ENCODE measurements around the gene SKI.

SKI gene

DNA sequence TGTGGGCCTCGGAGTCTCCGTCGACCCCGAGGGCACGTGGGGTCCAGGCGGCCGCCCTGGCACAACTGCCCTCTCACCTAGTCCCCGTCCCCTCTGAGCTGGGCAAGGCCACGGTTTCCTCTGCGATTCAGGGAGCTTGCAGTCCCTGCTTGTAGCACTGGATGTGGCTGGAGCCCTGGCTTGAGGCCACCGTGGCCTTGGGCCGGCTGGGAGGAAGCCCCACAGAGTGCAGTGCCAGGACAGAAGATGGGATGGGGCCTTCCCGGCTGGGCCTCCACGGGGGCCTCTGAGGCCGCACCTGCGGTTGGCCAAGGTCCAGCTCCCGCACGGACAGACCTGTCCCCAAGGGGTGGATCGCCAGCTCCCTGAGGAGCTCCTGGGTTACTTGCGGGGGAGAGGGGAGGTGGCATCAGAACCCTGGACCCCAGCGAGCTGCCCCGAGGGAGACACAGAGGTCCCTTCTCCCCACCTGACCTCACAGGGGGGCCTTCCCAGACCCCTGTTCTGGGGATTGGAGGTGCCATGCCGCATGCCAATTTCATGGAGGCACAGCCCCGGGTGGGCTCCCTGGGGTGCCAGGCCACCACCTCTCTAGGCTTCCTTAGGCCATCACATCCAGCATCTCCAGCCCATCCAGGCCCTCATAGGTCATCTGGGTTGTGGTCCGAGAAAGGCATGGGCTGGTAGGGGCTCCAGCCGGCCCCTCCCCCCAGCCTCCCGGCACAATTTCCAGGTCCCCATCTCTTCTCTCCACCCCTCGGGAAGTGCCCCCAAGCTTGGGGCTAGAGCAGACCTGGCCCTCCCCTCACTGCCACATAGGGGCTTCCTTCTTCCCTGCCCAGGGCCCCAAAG is 82.4 kb downstream of the SKI start:
- DNase-seq (ENCODE audit: low read depth): no peak

DNA sequence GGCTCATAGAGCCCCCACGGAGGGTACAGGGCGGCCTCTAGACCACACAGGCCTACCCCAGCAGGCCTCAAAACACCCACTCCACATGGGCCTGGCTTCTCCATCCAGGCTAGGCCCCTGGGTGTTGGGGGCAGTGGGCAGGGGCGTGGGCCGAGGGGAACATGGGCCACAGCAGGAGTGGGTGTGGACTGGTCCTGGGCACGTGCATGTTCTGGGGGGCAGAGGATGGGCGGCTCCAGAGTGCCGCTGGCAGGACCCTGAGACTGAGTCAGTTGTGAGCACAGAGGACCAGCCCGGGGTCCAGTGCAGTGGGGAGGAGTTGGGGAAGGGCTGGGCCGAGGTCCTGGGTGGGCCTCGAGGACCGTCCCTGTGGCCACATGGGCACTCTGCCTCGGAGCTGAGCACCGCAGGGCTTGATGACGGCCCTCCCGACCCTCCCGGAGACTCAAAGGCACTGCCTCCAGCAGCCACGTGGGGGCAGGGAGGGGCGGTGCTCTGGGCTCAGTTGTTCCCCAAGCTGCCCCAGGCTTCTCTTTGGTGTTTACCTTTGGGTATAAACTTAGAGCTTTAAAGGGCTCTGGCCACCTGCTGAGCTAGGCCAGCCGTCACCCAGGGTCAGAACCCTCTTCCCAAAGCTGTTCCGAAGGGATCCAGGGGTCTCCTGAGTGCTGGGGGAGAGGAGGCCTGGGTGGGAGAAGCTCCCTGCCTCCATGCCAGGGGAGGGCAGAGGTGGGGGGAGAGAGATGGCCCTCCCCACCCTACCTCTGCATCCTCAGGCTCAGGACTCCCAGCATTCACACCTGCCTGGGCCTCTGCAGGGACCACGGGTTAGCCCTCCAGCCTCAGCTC is 83.3 kb downstream of the SKI start:
- DNase-seq (ENCODE audit: low read depth): no peak

DNA sequence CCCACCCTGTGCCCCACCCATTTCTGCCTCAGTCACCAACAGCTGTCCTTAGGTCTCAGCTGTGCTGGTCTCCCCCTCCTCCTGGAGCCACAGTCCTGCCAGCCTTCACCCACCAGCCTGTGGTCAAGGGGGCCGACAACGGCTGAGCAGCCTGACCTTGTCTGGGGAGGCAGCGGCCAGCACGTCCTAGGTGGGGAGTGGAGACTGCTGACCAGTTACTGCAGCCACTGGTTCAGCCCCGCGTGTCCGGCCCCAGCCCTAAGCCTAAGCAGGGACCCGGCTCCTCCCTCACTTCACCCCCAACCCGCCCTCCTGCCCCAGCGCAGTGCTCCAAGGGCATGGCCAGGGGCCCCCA is 84.0 kb downstream of the SKI start:
- no peak for DNase-seq (ENCODE audit: low read depth)

DNA sequence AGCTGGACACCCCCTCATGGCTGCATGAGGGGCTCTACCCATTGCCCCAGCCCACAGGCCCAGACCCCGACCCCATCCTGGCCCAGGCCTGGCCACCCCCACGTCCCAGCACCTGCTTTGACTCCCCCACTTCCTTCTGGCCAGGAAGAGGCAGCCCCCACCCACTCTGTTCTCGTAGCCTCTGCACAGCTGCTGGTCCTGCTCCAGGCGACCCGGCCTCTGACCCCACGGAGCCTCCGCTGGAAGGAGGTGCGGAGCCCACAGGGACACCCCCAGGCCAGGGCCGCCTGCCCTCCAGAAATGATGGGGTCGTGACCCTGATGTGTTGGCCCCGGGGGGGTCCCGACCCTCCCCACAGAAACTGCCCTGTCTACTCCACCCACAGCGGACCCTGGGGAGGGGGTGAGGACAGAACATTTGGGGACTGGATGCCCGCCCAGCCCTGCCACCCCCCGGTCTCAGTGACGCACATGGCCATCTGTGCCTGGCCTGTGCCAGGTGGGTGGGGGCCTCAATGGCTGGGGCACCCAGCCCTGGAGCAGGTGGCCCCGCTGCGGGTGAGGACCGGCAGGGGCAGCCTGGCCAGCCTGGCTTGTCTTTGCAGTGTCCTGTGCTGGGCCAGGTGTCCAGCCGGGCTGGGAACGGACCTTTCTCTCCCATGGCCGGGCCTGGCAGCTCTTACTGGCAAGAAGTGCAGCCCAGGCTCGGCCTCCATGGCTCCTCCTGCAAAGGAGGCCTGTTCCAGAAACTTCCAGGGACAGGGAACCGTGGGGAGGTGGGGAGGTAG is 84.6 kb downstream of the SKI start:
- DNase-seq (ENCODE audit: low read depth): no peak

DNA sequence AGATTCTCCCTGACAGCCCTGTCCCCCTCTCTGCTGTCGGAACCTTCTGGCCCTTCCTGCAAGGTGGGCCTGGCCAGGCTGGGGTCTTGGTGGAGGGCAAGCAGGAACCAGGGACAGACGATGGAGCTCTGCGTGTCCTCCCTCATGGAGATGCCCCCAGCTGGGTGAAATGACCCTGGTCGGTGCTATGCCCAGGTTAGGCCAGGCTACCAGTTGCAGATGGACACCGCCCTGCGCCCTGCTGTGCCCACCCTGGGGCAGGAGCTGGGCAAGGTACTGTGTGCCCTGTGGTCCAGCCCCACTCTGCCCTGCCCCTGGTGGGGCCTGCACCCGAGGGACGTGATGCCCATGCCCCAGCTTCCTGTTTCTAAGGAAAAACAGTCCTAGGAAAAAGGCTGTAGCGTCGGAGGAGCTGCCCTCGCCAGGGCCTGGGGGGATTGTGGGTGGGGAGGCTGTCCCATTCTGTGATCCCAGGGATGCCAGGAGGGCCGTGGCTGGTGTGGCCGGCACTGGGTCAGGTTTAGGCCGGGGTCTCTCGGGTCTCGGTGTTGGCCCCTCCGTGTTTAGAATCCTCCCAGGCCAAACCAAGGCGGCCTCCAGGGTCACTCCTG is 85.6 kb downstream of the SKI start:
- DNase-seq (ENCODE audit: low read depth): no peak

DNA sequence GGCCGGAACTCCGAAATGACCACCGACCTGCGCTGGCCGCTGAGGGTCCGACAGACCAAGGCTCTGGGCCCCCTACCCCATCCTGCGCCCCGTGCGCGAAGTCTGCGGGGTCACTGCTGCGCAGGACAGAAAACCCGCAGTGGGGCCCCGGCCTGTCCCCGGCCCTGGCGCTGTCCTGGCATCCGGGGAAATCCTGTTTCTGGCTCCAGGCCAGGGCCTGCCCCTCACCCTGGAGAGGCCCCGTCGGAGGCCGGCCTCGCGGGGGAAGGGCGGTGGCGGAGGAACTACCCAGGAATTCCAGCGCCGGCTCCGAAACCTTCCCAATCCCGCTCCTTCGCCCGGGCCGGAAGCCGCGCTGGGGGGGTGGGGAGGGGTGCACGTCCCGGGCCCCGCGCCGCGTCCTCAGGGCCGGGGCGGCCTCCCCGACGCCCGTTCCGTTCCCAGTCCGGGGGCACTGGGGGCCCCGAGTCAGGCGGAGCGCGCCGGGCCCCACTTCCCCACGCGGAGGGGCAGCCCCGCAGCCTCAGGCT is 86.2 kb downstream of the SKI start:
- no peak for DNase-seq (ENCODE audit: low read depth)

DNA sequence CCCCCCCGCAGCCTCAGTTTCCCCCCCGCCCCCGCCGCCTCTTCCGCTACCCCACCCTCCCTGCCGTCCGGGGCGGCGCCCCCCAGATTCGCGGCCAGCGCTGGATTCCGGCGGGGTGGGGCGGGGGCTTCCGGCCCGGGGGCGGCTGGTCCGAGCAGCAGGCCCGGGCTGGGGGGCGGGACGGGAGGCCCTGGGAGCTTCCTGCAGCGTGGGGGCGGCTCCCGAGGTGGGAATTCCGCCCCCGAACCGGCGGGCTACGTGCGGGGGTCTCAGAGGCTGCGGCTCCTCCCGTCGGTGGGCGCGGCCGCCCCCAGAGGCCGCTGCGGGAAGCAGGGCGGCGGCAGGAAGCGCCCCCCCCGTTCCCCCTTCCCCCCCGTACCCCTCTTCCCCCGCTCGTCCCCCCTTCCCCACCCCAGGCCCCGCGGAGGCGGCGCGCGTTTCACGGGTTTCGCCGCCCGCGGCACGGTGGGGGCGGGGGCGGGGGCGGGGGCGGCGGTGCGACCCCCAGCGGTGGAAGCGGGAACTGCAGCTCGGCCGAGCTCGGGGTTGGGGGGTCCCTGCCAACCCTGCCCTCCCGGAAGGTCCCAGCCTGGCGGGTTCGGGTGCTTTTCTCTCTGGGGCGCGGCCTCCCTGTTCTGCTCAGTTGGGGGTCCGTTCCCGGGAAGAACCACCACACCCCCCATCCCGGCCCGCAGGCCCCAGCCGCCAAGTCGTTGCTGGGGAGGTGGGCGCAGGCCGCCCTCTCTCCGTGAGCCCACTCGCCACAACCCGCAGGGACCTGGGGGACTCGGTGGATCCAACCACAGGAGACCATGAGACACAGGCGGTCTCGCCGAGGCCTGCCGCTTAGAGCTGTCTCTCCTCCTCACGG is 86.9 kb downstream of the SKI start:
- no peak for DNase-seq (ENCODE audit: low read depth)

DNA sequence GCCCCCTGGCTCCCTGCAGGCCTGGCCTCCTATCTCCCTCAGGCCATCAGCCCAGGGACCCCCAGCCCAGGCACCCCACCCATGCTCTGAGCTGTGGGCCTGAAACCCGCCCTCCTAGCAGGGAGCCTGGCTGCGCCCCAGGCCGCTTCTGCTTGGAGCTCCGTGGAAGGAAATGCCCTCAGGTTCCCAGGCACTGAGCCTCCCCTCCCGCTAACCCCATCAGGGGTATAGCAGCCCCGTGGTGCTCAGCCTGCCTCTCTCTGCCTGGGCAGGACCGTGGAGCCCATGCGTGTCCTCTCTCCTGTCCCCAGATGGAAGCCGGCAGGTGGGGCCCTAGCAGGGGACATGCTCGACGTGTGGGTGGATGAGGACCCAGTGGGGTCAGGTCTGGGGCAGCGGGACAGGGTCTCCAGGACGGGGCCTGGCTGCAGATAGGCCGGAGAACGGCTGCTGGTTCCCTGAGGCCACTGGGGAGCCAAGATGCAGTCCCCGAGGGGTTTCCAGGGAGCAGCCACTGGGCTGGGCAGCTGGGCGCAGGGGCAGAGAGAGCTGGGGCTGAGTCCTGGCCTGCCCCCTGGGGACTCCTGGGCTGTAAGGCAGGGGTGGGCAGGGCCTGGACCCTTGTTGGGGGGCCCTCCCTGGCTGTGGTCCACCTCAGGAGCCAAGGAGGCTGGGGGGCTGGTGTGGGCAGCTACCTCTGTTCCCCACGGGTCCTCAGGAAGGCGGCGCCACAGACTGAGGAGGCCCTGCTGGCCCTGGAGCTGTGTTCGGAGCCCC is 87.7 kb downstream of the SKI start:
- DNase-seq (ENCODE audit: low read depth): no peak

DNA sequence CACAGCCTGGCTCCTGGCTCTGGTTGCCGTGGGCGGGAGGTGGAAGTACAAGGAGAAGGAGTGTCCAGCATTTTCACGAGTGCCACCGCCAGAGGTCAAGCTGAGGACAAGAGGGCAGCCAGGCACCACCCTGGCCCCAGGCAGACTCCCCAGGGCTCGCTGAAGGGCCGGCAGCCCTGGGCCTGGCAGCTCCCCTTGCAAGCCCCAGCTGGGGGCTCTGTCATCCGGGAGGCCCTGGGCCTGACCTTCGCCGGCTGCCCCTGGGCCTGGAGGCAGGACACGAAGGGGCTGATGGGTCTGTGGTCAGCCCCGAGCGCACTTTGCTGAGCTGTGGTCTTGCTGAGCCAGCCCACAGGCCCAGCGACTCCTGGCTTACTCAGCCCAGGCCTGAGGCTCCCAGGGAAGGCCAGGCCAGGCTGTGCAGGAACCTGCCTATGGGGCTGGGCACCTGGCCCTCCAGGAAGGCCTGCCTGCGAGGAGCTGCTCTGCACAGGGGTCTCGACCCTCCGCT is 88.4 kb downstream of the SKI start:
- no peak for DNase-seq (ENCODE audit: low read depth)

DNA sequence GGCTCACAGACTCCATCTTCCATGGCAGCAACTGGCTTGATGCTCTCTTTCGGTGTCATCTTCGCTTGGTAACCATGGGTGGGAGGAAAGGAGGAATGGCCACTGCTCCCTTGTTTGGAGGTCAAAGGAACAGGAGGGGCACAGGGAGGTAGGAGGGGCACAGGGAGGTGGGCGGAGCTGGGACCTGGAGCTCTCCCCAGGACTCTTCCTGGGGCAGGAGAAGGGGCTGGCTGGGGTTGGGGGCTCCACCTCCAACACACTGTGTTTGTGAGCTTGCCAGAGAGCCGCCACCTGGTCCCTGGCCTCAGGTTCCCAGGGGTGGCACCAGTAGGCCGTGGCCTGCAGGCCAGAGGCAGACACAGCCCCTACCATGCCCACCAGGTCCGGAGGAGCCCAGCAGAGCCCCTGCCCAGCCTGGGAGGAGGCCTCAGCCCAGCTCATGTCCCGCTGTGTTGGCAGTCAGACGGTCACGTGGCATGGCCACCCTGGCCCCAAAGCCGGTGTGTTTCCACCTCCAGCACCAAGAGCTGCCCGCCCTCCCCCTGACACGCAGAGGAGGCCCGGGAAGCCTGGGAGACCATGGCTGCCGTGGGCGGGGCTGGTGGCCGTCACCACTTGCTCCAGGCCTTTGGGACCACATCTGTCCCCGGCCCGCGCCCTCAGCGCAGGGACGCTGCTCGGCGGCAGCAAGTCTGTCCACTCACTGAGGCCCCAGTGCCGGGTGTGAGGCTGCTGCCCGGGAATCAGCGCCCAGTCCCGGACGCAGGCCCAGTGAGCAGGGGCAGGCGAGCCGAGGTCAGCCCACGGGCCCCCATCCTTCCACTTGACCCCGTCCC is 89.3 kb downstream of the SKI start:
- DNase-seq (ENCODE audit: low read depth): no peak

DNA sequence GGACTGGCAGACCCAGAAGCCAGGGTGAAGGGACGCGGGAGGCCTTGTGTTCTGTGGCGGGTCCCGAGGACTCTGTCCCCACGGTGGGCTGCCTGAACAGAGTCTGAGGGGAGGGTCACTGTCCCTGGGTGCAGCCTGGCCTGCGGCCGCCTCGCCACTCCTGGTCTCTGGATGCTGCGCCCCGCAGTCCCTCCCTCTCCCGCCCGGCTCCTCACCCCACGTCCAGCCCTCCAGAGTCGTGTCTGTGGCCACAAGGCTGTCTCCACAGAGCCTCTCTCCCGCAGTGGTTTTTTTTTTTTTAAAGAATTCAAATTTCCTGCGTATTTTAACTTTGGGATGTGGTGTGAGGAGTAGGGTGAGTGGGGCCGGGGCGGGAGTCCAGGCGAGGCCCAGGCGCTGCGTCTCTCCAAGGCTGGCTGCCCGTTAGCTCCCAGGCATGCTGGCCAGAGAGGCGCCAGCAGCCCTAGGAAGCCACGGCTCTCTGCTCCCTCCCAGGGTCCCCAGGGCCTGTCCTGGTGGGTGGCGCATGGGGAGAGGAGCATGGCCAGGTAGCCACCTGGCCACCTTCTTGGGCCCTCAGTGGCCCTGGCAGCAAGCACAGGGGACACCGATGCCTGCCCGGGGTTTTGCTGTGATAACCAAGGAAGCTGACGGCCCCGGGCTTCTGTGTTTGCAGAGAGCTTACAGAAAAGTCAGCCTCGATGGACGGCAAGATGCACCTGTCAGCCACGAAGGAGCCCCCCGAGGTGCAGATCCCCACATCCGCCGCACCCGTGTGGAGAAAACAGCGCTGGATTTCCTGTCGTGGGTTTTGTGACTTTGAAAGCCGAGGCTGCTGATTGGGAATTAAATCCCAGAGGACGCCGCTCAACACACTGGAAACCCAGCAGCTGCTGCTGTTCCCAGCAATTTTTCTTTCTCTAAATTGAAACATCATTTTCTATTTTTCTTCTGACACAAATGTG is 90.5 kb downstream of the SKI start:
- no peak for DNase-seq (ENCODE audit: low read depth)

DNA sequence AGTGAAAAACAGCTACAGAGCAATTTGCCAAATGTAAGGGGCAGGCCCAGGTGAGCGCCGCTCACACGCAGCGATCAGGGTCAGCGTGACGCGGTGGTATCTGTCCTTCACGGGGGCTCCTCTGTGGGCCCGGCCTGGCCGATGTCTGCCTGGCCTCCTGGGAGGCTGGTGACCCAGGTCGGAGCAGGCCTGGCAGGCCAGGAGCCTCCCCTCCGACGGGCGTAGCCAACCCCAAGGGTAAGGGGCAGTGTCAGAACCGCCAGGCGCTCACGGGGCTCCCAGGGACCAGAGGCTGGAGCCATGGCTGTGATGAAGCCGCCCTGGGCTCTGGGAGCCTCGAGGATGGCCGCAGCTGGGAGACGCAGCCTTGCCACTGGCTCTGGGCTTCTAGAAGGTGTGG is 91.2 kb downstream of the SKI start:
- DNase-seq (ENCODE audit: low read depth): no peak

DNA sequence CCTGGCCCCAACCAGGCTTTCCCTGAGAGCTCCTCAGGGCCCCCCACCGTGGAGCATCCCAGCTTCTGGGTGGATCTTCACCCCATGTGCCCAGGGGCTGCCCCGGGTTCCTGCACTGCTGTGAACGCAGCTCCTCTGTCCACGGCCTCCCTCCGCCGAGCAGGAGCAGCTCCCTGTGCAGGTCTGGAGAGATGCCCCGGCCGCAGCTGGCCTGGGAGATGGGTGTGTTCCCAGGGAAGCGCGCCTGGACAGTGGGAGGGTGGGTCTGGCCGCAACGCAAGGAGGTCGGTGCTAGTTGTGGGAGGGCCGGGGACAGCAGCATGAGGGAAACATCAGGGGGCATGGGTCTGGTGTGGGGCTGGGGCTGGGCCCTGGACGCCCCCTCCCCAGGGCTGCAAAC is 91.9 kb downstream of the SKI start:
- DNase-seq (ENCODE audit: low read depth): no peak

DNA sequence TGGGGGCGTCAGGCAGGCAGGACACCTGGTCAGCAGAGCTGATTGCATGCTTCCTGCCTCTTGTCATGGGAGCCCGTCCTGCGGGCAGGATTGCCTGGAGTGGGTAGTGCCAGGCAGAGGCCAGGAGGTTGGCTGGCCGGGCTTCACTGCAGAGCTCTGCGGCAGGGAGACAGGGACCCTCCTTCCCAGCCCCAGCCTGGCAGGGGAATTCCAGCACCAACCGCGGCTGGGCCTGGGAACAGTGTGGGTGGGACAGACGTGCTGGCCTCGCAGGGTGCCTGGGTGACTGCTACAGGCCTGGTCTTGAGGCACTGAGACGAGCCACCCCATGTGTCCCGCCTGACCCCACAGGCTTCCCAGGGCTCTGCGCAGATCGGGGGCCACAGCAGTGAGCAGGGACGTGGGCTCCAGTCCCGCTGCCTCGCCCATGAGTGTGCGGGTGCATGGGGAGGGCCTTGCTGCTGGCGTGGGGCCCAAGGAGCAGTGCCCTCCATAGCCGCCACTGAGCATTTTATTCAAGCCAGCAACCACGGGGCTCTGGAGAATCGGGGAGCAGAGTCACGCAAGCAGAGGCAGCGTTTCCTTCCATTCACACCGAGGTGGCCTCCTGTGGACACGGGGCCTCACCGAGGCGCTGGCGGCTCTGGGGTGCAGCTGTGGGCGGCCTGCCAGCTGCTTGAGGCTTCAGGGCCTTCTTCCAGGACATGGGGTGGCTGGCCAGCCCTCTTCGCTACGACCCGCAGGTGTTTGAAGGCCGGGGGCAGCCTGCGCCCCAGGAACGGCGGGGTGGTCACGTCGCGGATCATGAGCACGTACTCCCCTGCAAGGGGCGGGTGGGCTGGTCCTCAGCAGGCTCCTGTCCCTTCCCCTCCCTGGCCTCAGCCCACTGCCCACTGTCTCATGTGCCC is 92.9 kb downstream of the SKI start:
- no peak for DNase-seq (ENCODE audit: low read depth)

DNA sequence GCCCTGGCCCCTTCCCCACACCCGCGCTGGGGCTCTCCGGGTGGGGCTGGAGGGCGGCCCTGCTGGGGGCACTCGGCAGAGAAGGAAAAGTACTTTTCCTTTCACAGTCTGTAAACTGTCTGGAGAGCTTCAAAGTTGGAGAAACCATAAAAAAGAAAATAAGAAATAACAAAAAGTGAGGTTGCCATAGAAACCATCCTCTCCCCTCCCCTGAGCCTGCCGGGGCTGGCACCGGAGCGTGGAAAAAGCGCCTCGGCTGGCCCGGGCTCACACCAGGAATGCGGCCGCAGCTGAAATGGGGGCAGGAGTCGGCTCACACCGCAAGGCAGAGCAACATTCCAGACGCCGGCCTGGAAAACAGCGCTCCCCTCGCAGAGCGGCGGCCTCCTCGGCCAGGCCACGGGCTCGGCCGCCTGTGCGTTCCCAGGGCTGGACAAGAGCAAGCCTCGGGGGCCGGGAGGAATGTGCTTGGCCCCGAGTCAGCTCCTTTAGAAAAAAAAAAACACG is 94.0 kb downstream of the SKI start:
- no peak for DNase-seq (ENCODE audit: low read depth)

DNA sequence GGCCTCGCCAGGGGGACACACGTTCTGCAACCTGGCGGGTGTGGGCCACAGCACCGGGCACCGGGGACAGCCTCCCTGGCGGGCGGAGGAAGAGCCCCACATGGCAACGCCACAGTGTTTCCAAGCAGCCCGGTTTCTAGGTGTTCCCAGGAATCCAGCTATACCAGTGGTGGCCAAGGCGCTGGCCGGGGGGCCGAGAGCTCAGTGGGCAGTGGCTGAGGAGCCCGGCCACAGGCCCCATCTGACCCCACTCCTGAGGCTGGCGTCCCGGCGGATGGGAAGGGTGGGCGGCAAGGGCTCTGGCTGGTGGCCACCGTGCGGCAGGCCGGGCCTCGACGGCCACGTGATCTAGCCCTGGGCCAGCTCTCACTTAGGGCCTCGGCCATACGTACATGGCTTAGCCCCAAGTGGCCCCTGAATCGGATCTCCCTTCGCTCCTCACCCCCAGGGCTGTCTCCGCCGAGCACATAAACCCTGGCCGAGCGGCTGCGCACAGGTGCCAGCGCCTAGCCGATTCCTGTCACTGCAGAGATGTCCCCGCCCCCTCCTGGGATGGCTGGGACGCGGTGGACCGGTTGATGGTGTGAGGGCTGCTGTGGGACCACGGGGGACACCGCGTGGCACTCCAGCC is 94.6 kb downstream of the SKI start:
- no peak for DNase-seq (ENCODE audit: low read depth)
